Endothelial cell of umbilical vein (primary cell): ENCODE measurements around the gene PTPN2. TPM values are rescaled to one million over a fixed set of nuclear protein-coding genes. Genes with fewer than 3 reads are reported as not detected.

ENCODE experiments used
- BruUV-seq: library from RNA; stranded (reverse); fragments of 400-500 nt; replicated peaks from 2 replicates; lab custom pipeline; 2021; lab: Mats Ljungman, UMichigan
- CTCF ChIA-PET: fragments of 300-600, 350-600 bp; sonication (Branson Sonifier 250); formaldehyde crosslinking; loops from one replicate; lab custom pipeline; 2021; ENCODE audit warnings: antibody characterized with exemption, inconsistent platforms; lab: Charles Lee
- POLR2A ChIA-PET: fragments of 300-600, 350-600 bp; sonication (Branson Sonifier 250); formaldehyde crosslinking; loops from one replicate; lab custom pipeline; 2021; ENCODE audit warnings: antibody characterized with exemption, inconsistent platforms; lab: Charles Lee
- DNase-seq: peaks from one replicate; pipeline ENCODE4 v3.0.0-alpha.2; 2011; ENCODE audit warnings: low read depth, low spot score
- FAIRE-seq: peaks from 2 replicates; lab custom pipeline; 2011; peaks lifted over from hg19 to GRCh38; lab: Jason Lieb, UNC
- H2AFZ ChIP-seq: 2 replicates; pipeline ENCODE4 v1.6.0; 2012; ENCODE audit warnings: low read depth, low read length, control low read depth, inconsistent platforms
- H3K27ac ChIP-seq: 2 replicates; pipeline ENCODE4 v1.5.1; 2011; ENCODE audit warnings: low read depth, mild to moderate bottlenecking, control low read depth, low read length, moderate library complexity; ENCODE audit not compliant: insufficient read depth
- H3K27me3 ChIP-seq, 2 experiments: 2 replicates each; pipeline versions ENCODE4 v1.6.0 to v1.6.1; 2011; ENCODE audit warnings: low read length in 2 of 2, mixed read lengths in 1 of 2; ENCODE audit not compliant: control insufficient read depth in 2 of 2, insufficient read depth in 2 of 2
- H3K36me3 ChIP-seq, 2 experiments: 2 replicates in 1 of 2; 3 replicates in 1 of 2; pipeline ENCODE4 v1.5.1; 2011; ENCODE audit warnings: low read length in 2 of 2, mild to moderate bottlenecking in 1 of 2, moderate library complexity in 1 of 2; ENCODE audit not compliant: control insufficient read depth in 2 of 2, insufficient read depth in 2 of 2; ENCODE audit errors: extremely low read depth in 1 of 2
- H3K4me1 ChIP-seq: 3 replicates; pipeline ENCODE4 v1.5.1; 2011; ENCODE audit warnings: mild to moderate bottlenecking, low read length; ENCODE audit not compliant: control insufficient read depth, insufficient read depth; ENCODE audit errors: extremely low read depth
- H3K4me2 ChIP-seq: 2 replicates; pipeline ENCODE4 v1.6.1; 2011; ENCODE audit warnings: low read length, control low read depth, mixed read lengths; ENCODE audit not compliant: insufficient read depth
- H3K4me3 ChIP-seq, 3 experiments: fragments of 200-600 bp in 1 of 3; sonication (generic), shearing (Covaris generic) in 1 of 3; replicated peaks in 1 of 3; 2 replicates each; pipeline ENCODE4 v1.5.1; 2011 to 2016; ENCODE audit warnings: control low read depth in 3 of 3, low read length in 3 of 3, mild to moderate bottlenecking in 2 of 3, inconsistent platforms in 1 of 3, low read depth in 1 of 3, moderate library complexity in 1 of 3; ENCODE audit not compliant: insufficient read depth in 1 of 3
- H3K79me2 ChIP-seq: 2 replicates; pipeline ENCODE4 v1.6.0; 2012; ENCODE audit warnings: low read length, inconsistent platforms; ENCODE audit not compliant: control insufficient read depth, insufficient read depth
- H3K9ac ChIP-seq: replicated peaks from 2 replicates; pipeline ENCODE3; 2011; ENCODE audit warnings: low read length, control low read depth; ENCODE audit not compliant: insufficient read depth; ENCODE audit errors: extremely low read depth
- H3K9me1 ChIP-seq: replicated peaks from 3 replicates; pipeline ENCODE4 v1.6.0; 2011; ENCODE audit warnings: mild to moderate bottlenecking, low read length; ENCODE audit not compliant: control insufficient read depth, insufficient read depth; ENCODE audit errors: extremely low read depth
- H3K9me3 ChIP-seq: replicated peaks from 2 replicates; pipeline ENCODE4 v1.5.1; 2012; ENCODE audit warnings: low read length, inconsistent platforms; ENCODE audit not compliant: control insufficient read depth, insufficient read depth
- H4K20me1 ChIP-seq: replicated peaks from 2 replicates; pipeline ENCODE3; 2011; ENCODE audit warnings: mild to moderate bottlenecking, low read length; ENCODE audit not compliant: control insufficient read depth, insufficient read depth; ENCODE audit errors: extremely low read depth
- CTCF ChIP-seq, 2 donors: IDR thresholded peaks; 1 replicate in 1 of 2; 2 replicates in 1 of 2; pipeline ENCODE4 v1.5.1; 2011; ENCODE audit warnings: low read length in 2 of 2, mild to moderate bottlenecking in 2 of 2, moderate library complexity in 2 of 2, control low read depth in 1 of 2, inconsistent platforms in 1 of 2, low read depth in 1 of 2; ENCODE audit not compliant: insufficient read depth in 1 of 2; ENCODE audit errors: extremely low read depth in 1 of 2
- EZH2 ChIP-seq: IDR thresholded peaks from 2 replicates; pipeline ENCODE4 v1.6.1; 2012; ENCODE audit warnings: borderline replicate concordance, low read depth, mild to moderate bottlenecking, moderate library complexity, low read length, inconsistent platforms; ENCODE audit not compliant: severe bottlenecking
- FOS ChIP-seq: IDR thresholded peaks from 2 replicates; pipeline ENCODE4 v1.6.1; 2011; ENCODE audit warnings: mild to moderate bottlenecking, low read length, moderate library complexity, borderline replicate concordance; ENCODE audit not compliant: insufficient read depth
- GATA2 ChIP-seq: IDR thresholded peaks from 2 replicates; pipeline ENCODE4 v1.7.0; 2011; ENCODE audit warnings: low read depth, mild to moderate bottlenecking, moderate library complexity, mixed read lengths, low read length; ENCODE audit not compliant: insufficient read length, insufficient read depth
- JUN ChIP-seq: IDR thresholded peaks from 2 replicates; pipeline ENCODE4 v1.6.1; 2011; ENCODE audit warnings: borderline replicate concordance, low read depth; ENCODE audit not compliant: insufficient read length, insufficient read depth
- MAX ChIP-seq: IDR thresholded peaks from 2 replicates; pipeline ENCODE4 v1.6.1; 2011; ENCODE audit not compliant: insufficient read depth, insufficient read length
- MYC ChIP-seq: IDR thresholded peaks from one replicate; pipeline ENCODE4 v1.6.1; 2011; ENCODE audit warnings: mild to moderate bottlenecking, low read depth, low read length
- POLR2A ChIP-seq: IDR thresholded peaks from 2 replicates; pipeline ENCODE4 v1.6.1; 2012; ENCODE audit warnings: low read depth, mild to moderate bottlenecking, control low read depth, low read length
- POLR2AphosphoS5 ChIP-seq: IDR thresholded peaks from 2 replicates; pipeline ENCODE4 v1.6.1; 2012; ENCODE audit warnings: low read depth, mild to moderate bottlenecking, control low read depth, low read length, moderate library complexity; ENCODE audit not compliant: insufficient read depth
- dilution Hi-C: fragments of 300-500 bp; cut with MboI; formaldehyde crosslinking; loops from one replicate; pipeline ENCODE4 v1.15.0; 2019; ENCODE audit warnings: low sequenced_read_pairs; ENCODE audit not compliant: extremely low pct_ligation_motif_present
- intact Hi-C: fragments of 100-400 bp; cut with micrococcal nuclease; formaldehyde crosslinking; loops from one replicate; pipeline ENCODE4 v1.10.0; 2022
- polyA plus RNA-seq, 4 experiments: library from polyadenylated mRNA; depleted of rRNA in 3 of 4; stranded (reverse) in 3 of 4; unstranded in 1 of 4; fragments of >200 nt; gene quantifications; 2 replicates each; pipeline versions ENCODE4 v1.2.1 to v1.2.3, GENCODE V29; 2011 to 2012; ENCODE audit warnings: missing spikeins in 1 of 4
- total RNA-seq: library from RNA; stranded (reverse); gene quantifications from 2 replicates; pipeline ENCODE4 v1.2.3, GENCODE V29; 2021

Gene PTPN2
- total and polyA plus RNA-seq, 2 donors (not counting 3 experiments of a cell fraction or from before 2014, with no cell fraction given) = 8.2 to 20.9 TPM

- ChIA-PET CTCF (no interaction called here), POLR2A (no interaction called here)
- H3K79me2 ChIP-seq = peaks cover 9% of the 10 kb centered on the region
- H2AFZ ChIP-seq = no peak overlapping the region
- no peak overlapping the region for H3K4me3 ChIP-seq
- no TSS peak for BruUV-seq
- TF ChIP-seq EZH2 = no peak
- TF ChIP-seq JUN = no peak
- TF ChIP-seq POLR2A = no peak
- TF ChIP-seq POLR2AphosphoS5 = no peak
- no peak for TF ChIP-seq FOS
- no peak for TF ChIP-seq MYC
- TF ChIP-seq MAX = no peak
- no peak for TF ChIP-seq GATA2
- no peak for TF ChIP-seq CTCF (IDR thresholded peaks at IDR 0.05; ENCODE audit: extremely low read depth in 1 of 2, insufficient read depth in 1 of 2, low read depth in 1 of 2, low read length in 2 of 2)
- no peak overlapping the region for H3K9ac ChIP-seq
- no peak for DNase-seq
- intact Hi-C loops (no loop called here), dilution Hi-C loops (no loop called here)
- H3K27ac ChIP-seq = no peak overlapping the region
- no peaks in the 10 kb centered on the region for H3K4me1 ChIP-seq
- H3K36me3 ChIP-seq = peaks cover 2 to 3% of the 10 kb centered on the region in 2 experiments
- H4K20me1 ChIP-seq = no peaks in the 10 kb centered on the region
- H3K9me3 ChIP-seq = no peaks in the 10 kb centered on the region
- no peaks in the 10 kb centered on the region for H3K27me3 ChIP-seq
- H3K9me1 ChIP-seq = no peaks in the 10 kb centered on the region
- H3K4me2 ChIP-seq = no peak overlapping the region
- no peak for FAIRE-seq
Measured at GRCh38 chr18:12839057-12839525, 44.9 kb downstream of the PTPN2 start.
